ENCODE data around the gene FOXC2.
A peak's percentile ranks its signal among the peaks of the same experiment; 100 is the strongest.

FOXC2 gene

GRCh38 chr16:86573215-86573614 lies 6.6 kb downstream of the FOXC2 start:
- Mint-ChIP-seq H3K36me3 (peaks cover 12% of the 10 kb centered on the region), H3K4me1 (peaks cover 6% of the 10 kb centered on the region), H3K4me3 (no peak overlapping the region), H3K9me3 (no peaks in the 10 kb centered on the region), H3K27ac (no peak overlapping the region)
- ATAC-seq: no peak
- no peak for DNase-seq (ENCODE audit: low spot score in 2 of 2)

DNA sequence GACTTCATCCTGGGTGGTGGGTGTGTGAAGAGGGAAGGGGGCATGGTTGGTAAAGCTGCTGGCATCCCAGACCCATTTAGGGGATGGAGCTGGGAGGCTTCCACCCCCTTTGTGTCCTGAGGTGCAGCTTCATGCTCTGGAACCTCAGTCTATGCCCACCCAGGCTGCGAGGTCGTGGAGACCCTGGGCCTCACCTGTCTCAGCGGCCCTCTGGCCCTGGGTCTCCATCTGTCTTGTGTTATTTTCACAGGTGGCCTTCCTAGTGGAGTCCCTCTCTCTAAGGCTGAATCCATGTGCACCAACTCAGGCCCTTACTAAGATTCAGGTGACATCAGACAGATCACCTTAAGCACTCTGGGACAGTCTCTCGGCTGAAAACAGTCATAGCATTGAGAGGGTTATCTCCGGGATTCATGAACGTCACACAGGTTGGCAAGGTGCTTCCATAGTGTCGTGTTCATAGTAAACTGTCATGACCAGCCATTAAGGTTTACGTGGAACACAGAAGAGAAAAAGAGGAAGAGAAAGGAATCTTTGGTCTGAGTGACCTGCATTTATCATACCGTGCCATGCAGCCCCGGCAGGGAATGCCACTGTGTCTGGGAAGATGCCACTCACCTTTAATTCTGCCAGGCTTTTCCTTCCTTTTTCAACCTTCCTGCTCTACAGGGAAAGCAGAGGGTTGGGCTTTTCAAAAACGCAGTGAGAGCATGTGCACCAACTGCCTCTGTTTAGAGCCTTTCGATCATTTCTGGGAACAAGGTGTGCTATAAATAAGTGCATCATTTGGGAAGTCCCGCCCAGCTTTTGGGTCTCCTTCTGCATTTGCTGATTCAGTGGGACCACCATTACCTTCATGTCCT lies 7.2 kb downstream of the FOXC2 start:
- no peak overlapping the region for H3K4me3 Mint-ChIP-seq
- H3K27ac Mint-ChIP-seq: no peak overlapping the region
- ATAC-seq (no peak), DNase-seq (ENCODE audit: low spot score in 2 of 2) (no peak)
- peaks cover 6% of the 10 kb centered on the region for H3K4me1 Mint-ChIP-seq
- H3K36me3 Mint-ChIP-seq: peaks cover 8% of the 10 kb centered on the region
- no peaks in the 10 kb centered on the region for H3K9me3 Mint-ChIP-seq

- Mint-ChIP-seq H3K27ac (no peak overlapping the region), H3K4me1 (peaks cover 9% of the 10 kb centered on the region), H3K36me3 (peaks cover 6% of the 10 kb centered on the region), H3K4me3 (no peak overlapping the region), H3K9me3 (no peaks in the 10 kb centered on the region)
- ATAC-seq (no peak), DNase-seq (ENCODE audit: low spot score in 2 of 2) (no peak)
Measured at GRCh38 chr16:86574646-86575045, 8.0 kb downstream of the FOXC2 start.

DNA sequence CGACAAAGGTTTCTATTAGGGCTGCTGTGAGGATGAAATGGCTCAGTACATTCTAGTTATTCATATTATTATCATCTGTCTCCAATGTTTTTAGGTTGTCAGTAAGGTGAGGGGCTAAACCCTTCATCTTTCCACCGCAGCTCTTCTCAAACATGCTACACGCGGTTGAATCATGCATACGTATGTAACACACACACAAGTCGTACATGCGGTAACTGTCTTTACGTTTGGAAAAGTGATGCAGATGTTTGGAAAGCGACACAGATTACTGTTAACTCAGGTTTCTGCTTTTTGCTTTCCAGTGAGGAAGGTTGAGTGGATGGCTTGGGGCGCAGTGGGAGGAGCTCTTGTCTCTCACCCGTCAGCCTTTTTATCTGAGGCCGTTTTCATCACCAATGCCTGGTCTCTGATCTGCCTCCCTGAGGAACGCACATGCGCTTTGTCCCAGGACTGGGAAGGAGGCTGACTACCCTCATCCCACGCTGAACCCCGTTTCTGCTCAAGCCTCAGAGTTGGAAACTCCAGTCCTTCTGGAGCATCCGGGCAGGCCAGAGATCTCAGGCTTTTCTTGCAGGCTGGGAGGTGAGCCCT lies 8.6 kb downstream of the FOXC2 start:
- no peak for ATAC-seq
- H3K27ac Mint-ChIP-seq: no peak overlapping the region

DNA sequence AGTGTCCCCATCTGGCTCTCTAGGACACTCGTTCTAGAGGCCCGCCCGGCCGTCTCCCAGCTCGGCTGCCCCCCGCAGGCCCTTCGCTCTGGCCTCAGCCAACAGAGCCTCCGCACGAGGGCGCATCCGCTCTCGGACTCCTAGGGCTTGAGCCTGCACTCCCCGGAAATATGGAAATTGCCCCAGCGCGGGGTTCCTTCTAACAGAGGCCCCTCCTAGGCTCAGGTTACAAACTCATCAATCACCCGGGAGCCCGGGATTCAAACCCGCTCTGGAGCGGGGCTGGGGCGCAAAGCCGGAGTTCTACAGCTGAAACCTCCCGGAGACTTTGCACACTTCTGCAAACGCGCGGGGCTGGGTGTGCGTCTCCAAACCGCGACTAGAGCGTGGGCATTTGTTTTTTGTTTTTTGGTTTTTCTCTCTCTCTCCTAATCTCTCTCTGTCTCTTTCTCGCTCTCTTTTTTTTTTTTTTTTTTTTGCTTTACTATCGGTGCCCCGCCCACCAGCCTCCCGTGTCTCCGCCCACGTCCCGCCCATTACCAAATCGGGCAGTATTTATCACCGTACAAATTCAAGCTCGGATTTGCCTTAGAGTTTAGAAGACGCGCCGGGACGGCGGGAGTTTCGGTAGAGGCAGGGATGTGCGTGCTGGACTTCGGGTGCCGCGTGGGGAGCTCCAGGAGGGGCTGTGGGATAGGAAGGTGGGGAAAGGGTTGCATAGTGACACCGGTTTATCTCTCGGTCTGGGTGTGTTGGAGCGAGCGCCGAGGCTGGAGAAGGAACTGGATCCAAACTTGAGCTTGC lies 9.3 kb downstream of the FOXC2 start:
- no peaks in the 10 kb centered on the region for H3K9me3 Mint-ChIP-seq
- H3K4me1 Mint-ChIP-seq: peaks cover 12% of the 10 kb centered on the region
- ATAC-seq (peak; percentile 27), DNase-seq (ENCODE audit: low spot score in 2 of 2) (no peak)
- H3K36me3 Mint-ChIP-seq: peaks cover 6% of the 10 kb centered on the region
- no peak overlapping the region for H3K27ac Mint-ChIP-seq
- peak overlapping the region; percentile 64 for H3K4me3 Mint-ChIP-seq

More for the DNA sequence above, 8.6 kb downstream of the FOXC2 start:
- H3K36me3 Mint-ChIP-seq: peaks cover 6% of the 10 kb centered on the region
- H3K4me3 Mint-ChIP-seq: peak overlapping the region; percentile 64
- no peaks in the 10 kb centered on the region for H3K9me3 Mint-ChIP-seq
- no peak for DNase-seq (ENCODE audit: low spot score in 2 of 2)
- peaks cover 12% of the 10 kb centered on the region for H3K4me1 Mint-ChIP-seq

GRCh38 chr16:86576591-86577313 lies 10.1 kb downstream of the FOXC2 start:
- Mint-ChIP-seq H3K27ac (no peak overlapping the region), H3K4me3 (peak overlapping the region; percentile 64), H3K36me3 (peaks cover 6% of the 10 kb centered on the region), H3K9me3 (no peaks in the 10 kb centered on the region), H3K4me1 (peaks cover 12% of the 10 kb centered on the region)
- ATAC-seq: no peak
- DNase-seq (ENCODE audit: low spot score in 2 of 2): no peak

DNA sequence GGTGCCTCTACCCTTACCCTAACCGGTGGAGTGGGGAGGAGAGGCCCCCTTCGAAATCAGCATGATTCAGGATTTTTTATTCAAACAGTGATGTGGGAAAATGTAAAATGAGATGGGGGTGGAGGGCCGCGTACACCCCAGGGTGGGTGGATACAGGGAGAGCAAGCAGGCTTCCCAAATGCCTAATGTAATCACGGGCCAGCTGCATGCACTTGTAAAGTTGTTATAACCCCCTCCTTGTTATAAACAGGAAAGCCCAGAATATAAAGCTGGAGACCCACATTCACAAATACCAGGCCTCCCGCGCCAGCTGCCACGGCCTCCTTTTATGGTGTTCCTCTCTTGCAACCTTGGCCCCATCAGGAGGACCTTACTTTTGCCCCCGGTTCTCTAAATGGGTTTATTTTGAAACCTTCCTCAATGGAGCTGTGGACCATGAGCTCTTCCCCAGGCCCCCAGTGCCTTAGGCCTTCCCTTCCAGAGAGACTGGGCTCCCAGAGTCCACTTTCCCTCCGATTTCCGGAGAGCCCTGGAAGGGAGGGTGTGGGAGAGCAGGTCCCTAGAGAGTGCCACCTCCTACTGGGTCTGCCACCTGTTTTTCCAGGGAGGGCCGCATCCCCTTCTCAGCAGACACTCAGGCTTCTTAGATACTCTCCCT lies 10.8 kb downstream of the FOXC2 start:
- DNase-seq (ENCODE audit: low spot score in 2 of 2) (no peak), ATAC-seq (no peak)
- H3K4me3 Mint-ChIP-seq: no peak overlapping the region
- no peaks in the 10 kb centered on the region for H3K9me3 Mint-ChIP-seq
- no peak overlapping the region for H3K27ac Mint-ChIP-seq
- H3K36me3 Mint-ChIP-seq: peaks cover 6% of the 10 kb centered on the region
- H3K4me1 Mint-ChIP-seq: peaks cover 12% of the 10 kb centered on the region

- H3K9me3 Mint-ChIP-seq: no peaks in the 10 kb centered on the region
- no peak within 1 kb of the TSS for H3K27ac Mint-ChIP-seq
- no peak within 1 kb of the TSS for H3K4me3 Mint-ChIP-seq
- DNase-seq (ENCODE audit: low spot score in 2 of 2): no peak
- peaks cover 6% of the 10 kb centered on the region for H3K36me3 Mint-ChIP-seq
- no peak for ATAC-seq
- peaks cover 12% of the 10 kb centered on the region for H3K4me1 Mint-ChIP-seq
Measured at GRCh38 chr16:86578061-86578599, 11.5 kb downstream of the FOXC2 start, which contains the start of gene FOXL1. Gene FOXL1 (plus strand): TSS chr16:86578549. CDS start chr16:86578724, 175 bp downstream.

DNA sequence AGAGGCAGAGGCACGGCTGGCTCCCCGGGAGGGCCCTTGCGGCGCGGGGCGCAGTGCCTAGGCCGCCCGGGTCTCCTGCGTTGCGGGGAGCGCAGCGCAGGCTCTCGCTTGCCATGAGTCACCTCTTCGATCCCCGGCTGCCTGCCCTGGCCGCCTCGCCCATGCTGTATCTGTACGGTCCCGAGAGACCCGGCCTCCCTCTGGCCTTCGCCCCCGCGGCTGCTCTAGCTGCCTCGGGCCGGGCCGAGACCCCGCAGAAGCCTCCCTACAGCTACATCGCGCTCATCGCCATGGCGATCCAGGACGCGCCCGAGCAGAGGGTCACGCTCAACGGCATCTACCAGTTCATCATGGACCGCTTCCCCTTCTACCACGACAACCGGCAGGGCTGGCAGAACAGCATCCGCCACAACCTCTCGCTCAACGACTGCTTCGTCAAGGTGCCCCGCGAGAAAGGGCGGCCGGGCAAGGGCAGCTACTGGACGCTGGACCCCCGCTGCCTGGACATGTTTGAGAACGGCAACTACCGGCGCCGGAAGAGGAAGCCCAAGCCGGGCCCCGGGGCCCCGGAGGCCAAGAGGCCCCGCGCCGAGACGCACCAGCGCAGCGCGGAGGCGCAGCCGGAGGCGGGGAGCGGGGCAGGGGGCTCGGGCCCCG lies 12.1 kb downstream of the FOXC2 start:
- ATAC-seq: no peak
- peaks cover 6% of the 10 kb centered on the region for H3K36me3 Mint-ChIP-seq
- peaks cover 12% of the 10 kb centered on the region for H3K4me1 Mint-ChIP-seq
- no peak overlapping the region for H3K27ac Mint-ChIP-seq
- no peaks in the 10 kb centered on the region for H3K9me3 Mint-ChIP-seq
- H3K4me3 Mint-ChIP-seq: no peak overlapping the region
- no peak for DNase-seq (ENCODE audit: low spot score in 2 of 2)

DNA sequence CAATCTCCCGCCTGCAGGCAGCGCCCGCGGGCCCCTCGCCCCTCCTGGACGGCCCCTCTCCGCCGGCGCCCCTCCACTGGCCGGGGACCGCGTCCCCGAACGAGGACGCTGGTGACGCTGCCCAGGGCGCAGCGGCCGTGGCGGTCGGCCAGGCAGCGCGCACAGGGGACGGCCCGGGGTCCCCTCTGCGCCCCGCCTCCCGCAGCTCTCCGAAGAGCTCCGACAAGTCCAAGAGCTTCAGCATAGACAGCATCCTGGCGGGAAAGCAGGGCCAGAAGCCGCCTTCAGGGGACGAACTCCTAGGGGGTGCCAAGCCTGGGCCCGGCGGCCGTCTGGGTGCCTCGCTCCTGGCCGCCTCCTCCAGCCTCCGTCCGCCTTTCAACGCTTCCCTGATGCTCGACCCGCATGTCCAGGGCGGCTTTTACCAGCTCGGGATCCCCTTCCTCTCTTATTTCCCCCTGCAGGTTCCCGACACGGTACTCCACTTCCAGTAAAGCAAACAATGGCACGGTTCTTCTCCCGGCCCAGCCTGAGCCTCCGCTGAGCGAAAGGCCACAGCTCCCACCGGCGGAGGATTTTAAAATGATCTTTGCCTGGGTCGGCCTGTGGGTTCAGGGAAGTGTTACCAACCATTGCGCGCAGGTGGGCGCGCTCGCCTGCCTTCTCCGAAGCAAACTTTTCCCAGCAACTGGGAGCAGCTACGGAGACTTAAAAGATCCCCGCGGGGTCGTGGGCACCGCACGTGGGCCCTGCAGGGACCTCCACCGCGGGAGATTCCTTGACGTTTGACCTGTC lies 12.8 kb downstream of the FOXC2 start:
- no peak for DNase-seq (ENCODE audit: low spot score in 2 of 2)
- no peak overlapping the region for H3K4me3 Mint-ChIP-seq

GRCh38 chr16:86580063-86580790 lies 13.6 kb downstream of the FOXC2 start:
- H3K36me3 Mint-ChIP-seq: peaks cover 6% of the 10 kb centered on the region
- H3K9me3 Mint-ChIP-seq: no peaks in the 10 kb centered on the region
- DNase-seq (ENCODE audit: low spot score in 2 of 2) (no peak), ATAC-seq (no peak)
- H3K4me3 Mint-ChIP-seq: no peak overlapping the region
- H3K4me1 Mint-ChIP-seq: peaks cover 12% of the 10 kb centered on the region
- H3K27ac Mint-ChIP-seq: no peak overlapping the region

More for the DNA sequence above, 12.8 kb downstream of the FOXC2 start:
- ATAC-seq: no peak
- peaks cover 12% of the 10 kb centered on the region for H3K4me1 Mint-ChIP-seq
- no peaks in the 10 kb centered on the region for H3K9me3 Mint-ChIP-seq
- peaks cover 6% of the 10 kb centered on the region for H3K36me3 Mint-ChIP-seq
- no peak overlapping the region for H3K27ac Mint-ChIP-seq

GRCh38 chr16:86580791-86581170 lies 14.2 kb downstream of the FOXC2 start:
- Mint-ChIP-seq H3K9me3 (no peaks in the 10 kb centered on the region), H3K4me1 (peaks cover 12% of the 10 kb centered on the region), H3K4me3 (no peak overlapping the region), H3K36me3 (peaks cover 6% of the 10 kb centered on the region), H3K27ac (no peak overlapping the region)
- no peak for DNase-seq (ENCODE audit: low spot score in 2 of 2)
- no peak for ATAC-seq

DNA sequence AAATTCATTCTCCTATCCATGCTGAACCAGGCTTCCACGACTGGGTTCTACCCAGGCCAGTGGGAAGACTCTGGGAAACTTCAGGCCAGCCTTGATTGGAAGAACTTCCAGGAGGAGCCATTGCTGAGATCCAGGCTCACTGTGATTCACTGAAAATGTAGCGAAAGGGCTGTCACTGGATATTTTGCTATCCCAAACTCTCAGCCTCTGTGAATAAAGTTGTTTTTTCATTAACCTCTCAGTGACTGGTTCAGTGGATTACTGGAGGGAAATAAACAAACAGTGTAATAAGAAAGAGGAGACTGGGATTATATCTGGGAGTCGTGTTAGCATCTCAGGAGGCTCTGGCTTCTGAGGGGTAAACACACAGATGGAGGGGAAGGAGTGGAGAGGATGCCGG lies 14.8 kb downstream of the FOXC2 start:
- Mint-ChIP-seq H3K27ac (no peak overlapping the region), H3K4me3 (no peak overlapping the region), H3K9me3 (no peaks in the 10 kb centered on the region), H3K36me3 (no peaks in the 10 kb centered on the region), H3K4me1 (peaks cover 6% of the 10 kb centered on the region)
- ATAC-seq (no peak), DNase-seq (ENCODE audit: low spot score in 2 of 2) (no peak)

Data from stimulated activated effector memory CD8-positive, alpha-beta T cell treated with anti-CD3 and anti-CD28 coated beads, Interleukin-12 subunit alpha, Interleukin-12 subunit beta, amount 100 ng/mL, for 72 hours (primary cell).